Gastroesophageal sphincter (tissue), 3 donors: ENCODE measurements around the gene SST.

Experiments
- CTCF ChIP-seq, 4 experiments: fragments of 200-600 bp in 2 of 4; fragments of 450-650 bp in 2 of 4; sonication (generic) in 1 of 4; IDR thresholded peaks; one replicate each; pipeline ENCODE4 v1.5.1; 2017 to 2019; ENCODE audit warnings: antibody characterized with exemption in 4 of 4, mild to moderate bottlenecking in 2 of 4, moderate library complexity in 2 of 4
- EP300 ChIP-seq: sonication (generic); formaldehyde crosslinking; IDR thresholded peaks from one replicate; pipeline ENCODE4 v1.6.1; 2017; ENCODE audit warnings: antibody characterized with exemption, mild to moderate bottlenecking
- POLR2A ChIP-seq, 2 donors: fragments of 450-650 bp; IDR thresholded peaks; one replicate each; pipeline ENCODE4 v1.6.1; 2017; ENCODE audit warnings: antibody characterized with exemption in 2 of 2, mild to moderate bottlenecking in 2 of 2, moderate library complexity in 1 of 2
- POLR2AphosphoS5 ChIP-seq: sonication (generic); formaldehyde crosslinking; IDR thresholded peaks from one replicate; pipeline ENCODE4 v1.6.1; 2017; ENCODE audit warnings: antibody characterized with exemption

GRCh38 chr3:187665010-187665409 is 5.2 kb downstream of the SST start:
- TF ChIP-seq POLR2AphosphoS5 (no peak), CTCF (IDR thresholded peaks at IDR 0.05) (no peak), POLR2A (IDR thresholded peaks at IDR 0.05) (no peak), EP300 (no peak)
